BLaER1 (cell line): ENCODE data around the gene DUOX1.

Source experiments
- H3K27ac ChIP-seq: shearing (Covaris generic); formaldehyde crosslinking; 2 replicates; pipeline ENCODE4 v1.8.1; 2022
- H3K27me3 ChIP-seq: shearing (Covaris generic); formaldehyde crosslinking; 2 replicates; pipeline ENCODE4 v1.8.1; 2022
- H3K36me3 ChIP-seq: shearing (Covaris generic); formaldehyde crosslinking; 2 replicates; pipeline ENCODE4 v1.8.1; 2022
- H3K4me1 ChIP-seq: shearing (Covaris generic); formaldehyde crosslinking; 2 replicates; pipeline ENCODE4 v1.8.1; 2022
- H3K4me2 ChIP-seq: shearing (Covaris generic); formaldehyde crosslinking; 2 replicates; pipeline ENCODE4 v1.8.1; 2022
- H3K4me3 ChIP-seq: shearing (Covaris generic); formaldehyde crosslinking; 2 replicates; pipeline ENCODE4 v1.8.1; 2022
- H3K9ac ChIP-seq: shearing (Covaris generic); formaldehyde crosslinking; 2 replicates; pipeline ENCODE4 v1.8.1; 2022
- H3K9me3 ChIP-seq: shearing (Covaris generic); formaldehyde crosslinking; 2 replicates; pipeline ENCODE4 v1.8.1; 2022
- H4K20me1 ChIP-seq: shearing (Covaris generic); formaldehyde crosslinking; 2 replicates; pipeline ENCODE4 v1.8.1; 2022
- Cebpa-rat ChIP-seq: shearing (Covaris generic); IDR thresholded peaks from 2 replicates; pipeline ENCODE4 v1.8.1; 2022

Gene DUOX1

GRCh38 chr15:45139770-45140169, 10.0 kb downstream of the DUOX1 start:
- Histone ChIP-seq H3K4me3 (no peak overlapping the region), H3K36me3 (no peaks in the 10 kb centered on the region), H3K9me3 (peaks cover 6% of the 10 kb centered on the region; the same call in 1 of the 2 replicates), H3K27ac (no peak overlapping the region), H3K4me1 (peaks cover 31% of the 10 kb centered on the region), H4K20me1 (no peaks in the 10 kb centered on the region), H3K27me3 (0 out of 2 replicates have a peak, but pooled peaks cover 2% of the 10 kb centered on the region), H3K4me2 (no peak overlapping the region), H3K9ac (no peak overlapping the region)
- TF ChIP-seq Cebpa-rat = no peak

- Histone ChIP-seq H4K20me1 (no peaks in the 10 kb centered on the region), H3K9me3 (no peaks in the 10 kb centered on the region), H3K4me1 (peaks cover 31% of the 10 kb centered on the region), H3K4me2 (peak overlapping the region; percentile 65; the same call in 1 of the 2 replicates), H3K36me3 (no peaks in the 10 kb centered on the region), H3K27me3 (no peaks in the 10 kb centered on the region), H3K27ac (0 out of 2 replicates have a peak overlapping the region, but pooled peaks have one; percentile 46), H3K9ac (no peak overlapping the region), H3K4me3 (no peak overlapping the region)
- no peak for TF ChIP-seq Cebpa-rat
These were observed 10.9 kb downstream of the DUOX1 start for GRCh38 chr15:45140557-45141250.

- peak overlapping the region; percentile 46 for H3K27ac ChIP-seq
- TF ChIP-seq Cebpa-rat = no peak
- H3K9ac ChIP-seq = no peak overlapping the region
- H4K20me1 ChIP-seq = no peaks in the 10 kb centered on the region
- no peaks in the 10 kb centered on the region for H3K9me3 ChIP-seq
- H3K4me1 ChIP-seq = peaks cover 30% of the 10 kb centered on the region
- no peaks in the 10 kb centered on the region for H3K36me3 ChIP-seq
- no peak overlapping the region for H3K4me3 ChIP-seq
- H3K27me3 ChIP-seq = no peaks in the 10 kb centered on the region
- H3K4me2 ChIP-seq = peak overlapping the region; percentile 65
These were observed 11.6 kb downstream of the DUOX1 start for GRCh38 chr15:45141386-45141785.

GRCh38 chr15:45143056-45143455, 13.3 kb downstream of the DUOX1 start:
- Histone ChIP-seq H3K4me3 (no peak overlapping the region), H3K9ac (no peak overlapping the region), H3K4me2 (peak overlapping the region; percentile 65), H4K20me1 (no peaks in the 10 kb centered on the region), H3K4me1 (peaks cover 24% of the 10 kb centered on the region), H3K9me3 (no peaks in the 10 kb centered on the region), H3K27me3 (no peaks in the 10 kb centered on the region), H3K36me3 (no peaks in the 10 kb centered on the region), H3K27ac (no peak overlapping the region; the same call in 1 of the 2 replicates)
- TF ChIP-seq Cebpa-rat = no peak

GRCh38 chr15:45143946-45144345, 14.2 kb downstream of the DUOX1 start:
- H3K4me2 ChIP-seq = no peak overlapping the region
- no peaks in the 10 kb centered on the region for H3K27me3 ChIP-seq
- H3K4me3 ChIP-seq = no peak overlapping the region
- H3K27ac ChIP-seq = no peak overlapping the region
- H3K9me3 ChIP-seq = no peaks in the 10 kb centered on the region
- no peak overlapping the region for H3K9ac ChIP-seq
- H3K4me1 ChIP-seq = peaks cover 29% of the 10 kb centered on the region
- no peak for TF ChIP-seq Cebpa-rat
- H4K20me1 ChIP-seq = no peaks in the 10 kb centered on the region
- no peaks in the 10 kb centered on the region for H3K36me3 ChIP-seq

- H3K9me3 ChIP-seq = no peaks in the 10 kb centered on the region
- no peak overlapping the region for H3K4me2 ChIP-seq
- peaks cover 31% of the 10 kb centered on the region for H3K4me1 ChIP-seq
- no peaks in the 10 kb centered on the region for H3K36me3 ChIP-seq
- no peaks in the 10 kb centered on the region for H4K20me1 ChIP-seq
- H3K27me3 ChIP-seq = no peaks in the 10 kb centered on the region
- H3K9ac ChIP-seq = no peak overlapping the region
- no peak overlapping the region for H3K27ac ChIP-seq
- no peak overlapping the region for H3K4me3 ChIP-seq
- TF ChIP-seq Cebpa-rat = no peak
These were observed 15.0 kb downstream of the DUOX1 start for GRCh38 chr15:45144775-45145174.

GRCh38 chr15:45146405-45146804, 16.6 kb downstream of the DUOX1 start:
- H3K4me2 ChIP-seq = no peak overlapping the region
- no peaks in the 10 kb centered on the region for H4K20me1 ChIP-seq
- no peaks in the 10 kb centered on the region for H3K27me3 ChIP-seq
- no peak overlapping the region for H3K27ac ChIP-seq
- H3K36me3 ChIP-seq = no peaks in the 10 kb centered on the region
- no peak overlapping the region for H3K4me3 ChIP-seq
- no peaks in the 10 kb centered on the region for H3K9me3 ChIP-seq
- peaks cover 26% of the 10 kb centered on the region for H3K4me1 ChIP-seq
- no peak overlapping the region for H3K9ac ChIP-seq
- no peak for TF ChIP-seq Cebpa-rat

GRCh38 chr15:45147606-45148005, 17.8 kb downstream of the DUOX1 start:
- Histone ChIP-seq H3K4me1 (peaks cover 14% of the 10 kb centered on the region), H4K20me1 (no peaks in the 10 kb centered on the region), H3K27ac (no peak overlapping the region), H3K4me2 (no peak overlapping the region), H3K9me3 (no peaks in the 10 kb centered on the region), H3K9ac (no peak overlapping the region), H3K4me3 (no peak overlapping the region), H3K27me3 (no peaks in the 10 kb centered on the region), H3K36me3 (peaks cover 8% of the 10 kb centered on the region; the same call in 1 of the 2 replicates)
- TF ChIP-seq Cebpa-rat = no peak

GRCh38 chr15:45148076-45149059, 18.6 kb downstream of the DUOX1 start:
- Histone ChIP-seq H3K9ac (no peak overlapping the region), H4K20me1 (no peaks in the 10 kb centered on the region), H3K27ac (no peak overlapping the region), H3K9me3 (no peaks in the 10 kb centered on the region), H3K27me3 (no peaks in the 10 kb centered on the region), H3K4me2 (peak overlapping the region; percentile 12; the same call in 1 of the 2 replicates), H3K4me1 (peaks cover 7% of the 10 kb centered on the region), H3K36me3 (peaks cover 8% of the 10 kb centered on the region; the same call in 1 of the 2 replicates), H3K4me3 (no peak overlapping the region)
- no peak for TF ChIP-seq Cebpa-rat
